Measurements from ENCODE around the gene WWC2. TPM values are rescaled to one million over a fixed set of nuclear protein-coding genes. Genes with fewer than 3 reads are reported as not detected.

The WWC2 gene
- total RNA-seq, 4 donors from 2014 or later = 4.5 to 10.7 (median 8.6) TPM

DNA sequence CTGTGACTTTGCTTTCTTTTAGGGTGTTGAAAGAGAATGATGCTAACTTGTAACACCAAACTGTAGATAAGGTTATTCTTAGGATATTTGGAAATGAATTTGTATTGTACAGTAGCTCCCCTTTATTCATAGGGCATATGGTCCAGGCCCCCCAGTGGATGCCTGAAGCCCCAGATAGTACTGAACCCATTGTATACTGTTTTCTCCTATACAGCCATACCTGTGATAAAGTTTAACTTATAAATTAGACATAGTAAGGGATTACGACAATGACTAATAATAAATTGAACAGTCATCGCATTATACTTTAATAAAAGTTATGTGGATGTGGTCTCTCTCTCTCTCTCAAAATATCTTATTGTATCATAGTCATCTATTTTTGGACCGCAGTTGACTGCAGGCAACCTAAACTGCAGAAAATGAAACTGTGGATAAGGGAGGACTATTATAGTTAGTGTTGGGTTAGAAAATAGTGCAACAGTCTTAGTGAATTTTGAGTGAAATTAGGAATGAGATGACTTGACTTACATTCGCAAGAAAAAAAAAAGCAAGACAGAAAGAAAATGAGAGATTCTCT, 115.9 kb downstream of the WWC2 start:
- no peak overlapping the region for H3K27ac ChIP-seq

DNA sequence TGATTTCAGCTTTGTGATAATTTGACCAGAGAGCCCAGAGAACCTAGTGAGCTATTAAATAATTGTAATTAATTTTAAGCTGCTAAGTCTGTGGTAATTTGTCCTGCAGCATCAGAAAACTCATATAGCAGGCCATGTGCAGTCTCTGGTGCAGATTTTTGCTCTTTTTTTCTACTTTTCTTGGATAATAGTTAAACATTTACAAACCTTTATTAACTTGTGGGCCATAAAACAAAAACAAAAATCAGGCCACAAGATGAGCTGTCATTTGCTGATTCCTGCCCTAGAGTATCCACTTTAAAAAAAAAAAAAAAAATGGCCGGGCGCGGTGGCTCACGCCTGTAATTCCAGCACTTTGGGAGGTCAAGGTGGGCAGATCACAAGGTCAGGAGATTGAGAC, 121.2 kb downstream of the WWC2 start:
- no peak for TF ChIP-seq POLR2A (IDR thresholded peaks at IDR 0.05)
- TF ChIP-seq, protein P1, sequence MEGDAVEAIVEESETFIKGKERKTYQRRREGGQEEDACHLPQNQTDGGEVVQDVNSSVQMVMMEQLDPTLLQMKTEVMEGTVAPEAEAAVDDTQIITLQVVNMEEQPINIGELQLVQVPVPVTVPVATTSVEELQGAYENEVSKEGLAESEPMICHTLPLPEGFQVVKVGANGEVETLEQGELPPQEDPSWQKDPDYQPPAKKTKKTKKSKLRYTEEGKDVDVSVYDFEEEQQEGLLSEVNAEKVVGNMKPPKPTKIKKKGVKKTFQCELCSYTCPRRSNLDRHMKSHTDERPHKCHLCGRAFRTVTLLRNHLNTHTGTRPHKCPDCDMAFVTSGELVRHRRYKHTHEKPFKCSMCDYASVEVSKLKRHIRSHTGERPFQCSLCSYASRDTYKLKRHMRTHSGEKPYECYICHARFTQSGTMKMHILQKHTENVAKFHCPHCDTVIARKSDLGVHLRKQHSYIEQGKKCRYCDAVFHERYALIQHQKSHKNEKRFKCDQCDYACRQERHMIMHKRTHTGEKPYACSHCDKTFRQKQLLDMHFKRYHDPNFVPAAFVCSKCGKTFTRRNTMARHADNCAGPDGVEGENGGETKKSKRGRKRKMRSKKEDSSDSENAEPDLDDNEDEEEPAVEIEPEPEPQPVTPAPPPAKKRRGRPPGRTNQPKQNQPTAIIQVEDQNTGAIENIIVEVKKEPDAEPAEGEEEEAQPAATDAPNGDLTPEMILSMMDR (IDR thresholded peaks at IDR 0.05 in 4 of 5, conservative IDR thresholded peaks at IDR 0.05 in 1 of 5) = no peak
- Histone ChIP-seq H3K27me3 (no peaks in the 10 kb centered on the region), H3K9me3 (no peaks in the 10 kb centered on the region), H3K4me1 (peaks cover 0 to 5% of the 10 kb centered on the region in 2 donors), H3K4me3 (no peak overlapping the region), H3K27ac (no peak overlapping the region), H3K36me3 (no peaks in the 10 kb centered on the region)
- no peak for DNase-seq
- in situ Hi-C loops (cut with MboI; ENCODE audit: low sequenced_read_pairs in 4 of 4) = no loop called here
- intact Hi-C loops (cut with DNase I; ENCODE audit: low total_unique reads) = no loop called here
- ATAC-seq = no peak

More for the DNA sequence above, 115.9 kb downstream of the WWC2 start:
- in situ Hi-C loops (cut with MboI; ENCODE audit: low sequenced_read_pairs in 4 of 4) = no loop called here
- DNase-seq = no peak
- ATAC-seq = peak in 1 of 2 donors; percentile 30
- peaks cover 0 to 5% of the 10 kb centered on the region in 2 donors for H3K4me1 ChIP-seq
- H3K27me3 ChIP-seq = no peaks in the 10 kb centered on the region
- no peaks in the 10 kb centered on the region for H3K9me3 ChIP-seq
- H3K4me3 ChIP-seq = no peak overlapping the region
- intact Hi-C loops (cut with DNase I; ENCODE audit: low total_unique reads) = no loop called here
- TF ChIP-seq, protein P1 (IDR thresholded peaks at IDR 0.05 in 4 of 5, conservative IDR thresholded peaks at IDR 0.05 in 1 of 5) = no peak
- TF ChIP-seq POLR2A (IDR thresholded peaks at IDR 0.05) = no peak
- no peaks in the 10 kb centered on the region for H3K36me3 ChIP-seq

DNA sequence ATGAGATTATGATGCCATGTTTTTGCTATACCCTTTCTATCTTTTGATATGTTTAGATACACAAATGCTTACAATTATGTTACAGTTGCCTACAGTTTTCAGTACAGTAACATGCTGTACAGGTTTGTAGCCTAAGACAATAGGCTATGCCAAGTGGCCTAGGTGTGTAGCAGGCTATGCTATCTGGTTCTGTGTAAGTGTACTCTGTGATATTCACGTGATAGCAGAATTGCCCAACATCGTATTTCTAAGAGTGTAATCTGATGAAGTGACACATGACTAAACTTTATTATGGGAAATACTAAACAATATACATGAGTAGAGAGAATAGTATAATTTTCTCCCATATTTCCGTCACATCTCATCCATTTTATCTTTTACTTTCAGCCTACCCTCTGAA, 124.0 kb downstream of the WWC2 start:
- no peak overlapping the region for H3K4me3 ChIP-seq
- H3K4me1 ChIP-seq = no peaks in the 10 kb centered on the region
- intact Hi-C loops (cut with DNase I; ENCODE audit: low total_unique reads) (no loop called here), in situ Hi-C loops (cut with MboI; ENCODE audit: low sequenced_read_pairs in 4 of 4) (no loop called here)
- no peaks in the 10 kb centered on the region for H3K36me3 ChIP-seq
- H3K27ac ChIP-seq = no peak overlapping the region
- no peaks in the 10 kb centered on the region for H3K9me3 ChIP-seq
- DNase-seq = no peak
- H3K27me3 ChIP-seq = no peaks in the 10 kb centered on the region
- ATAC-seq = no peak
- no peak for TF ChIP-seq POLR2A (IDR thresholded peaks at IDR 0.05)
- TF ChIP-seq, protein P1 (IDR thresholded peaks at IDR 0.05 in 4 of 5, conservative IDR thresholded peaks at IDR 0.05 in 1 of 5) = no peak

DNA sequence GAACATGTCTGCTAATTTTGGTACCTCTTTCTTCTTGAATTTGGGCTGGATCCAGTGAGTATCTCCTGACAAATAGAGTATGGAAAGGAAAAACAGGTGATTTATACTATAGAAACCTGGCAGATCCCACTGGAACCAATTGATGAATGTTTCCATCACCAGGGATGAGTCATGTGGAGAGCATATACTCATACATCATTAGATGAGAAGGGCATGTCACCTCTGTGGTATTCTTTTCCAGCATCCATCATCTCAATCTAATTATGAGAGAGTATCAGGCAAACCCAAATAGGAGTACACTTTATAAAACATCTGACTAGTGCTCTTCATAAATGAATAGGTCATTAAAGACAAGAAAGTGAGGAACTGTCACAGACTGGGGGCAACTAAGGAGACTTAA, 130.3 kb downstream of the WWC2 start:
- no peak for TF ChIP-seq POLR2A (IDR thresholded peaks at IDR 0.05)
- TF ChIP-seq, protein P1 (IDR thresholded peaks at IDR 0.05 in 4 of 5, conservative IDR thresholded peaks at IDR 0.05 in 1 of 5) = no peak
- Histone ChIP-seq H3K36me3 (no peaks in the 10 kb centered on the region), H3K4me1 (no peaks in the 10 kb centered on the region), H3K9me3 (no peaks in the 10 kb centered on the region), H3K27me3 (no peaks in the 10 kb centered on the region), H3K27ac (no peak overlapping the region), H3K4me3 (no peak overlapping the region)
- in situ Hi-C loops (cut with MboI; ENCODE audit: low sequenced_read_pairs in 4 of 4) (no loop called here), intact Hi-C loops (cut with DNase I; ENCODE audit: low total_unique reads) (no loop called here)
- ATAC-seq (no peak), DNase-seq (no peak)

Data from gastrocnemius medialis (tissue), 4 donors.